Calu3 (cell line): ENCODE results near the gene WNT7B. TPM values are rescaled to one million over a fixed set of nuclear protein-coding genes. Genes with fewer than 3 reads are reported as not detected.

ENCODE experiments used
- BruUV-seq: library from RNA; stranded (reverse); fragments of 400-500 nt; replicated peaks from 2 replicates; lab custom pipeline; 2021; lab: Mats Ljungman, UMichigan
- CTCF ChIA-PET: fragments of 300-600 bp; sonication (Branson Sonifier 250); formaldehyde crosslinking; loops from one replicate; lab custom pipeline; 2022; ENCODE audit warnings: antibody characterized with exemption; lab: Charles Lee
- DNase-seq: peaks from one replicate; pipeline ENCODE4 v3.0.0; 2022
- H3K27ac Mint-ChIP-seq: one replicate; pipeline ENCODE4 v1.8.0; 2022; ENCODE audit warnings: mixed read lengths; ENCODE audit not compliant: unreplicated experiment
- H3K27me3 Mint-ChIP-seq: one replicate; pipeline ENCODE4 v1.8.0; 2022; ENCODE audit warnings: mixed read lengths; ENCODE audit not compliant: unreplicated experiment
- H3K36me3 Mint-ChIP-seq: one replicate; pipeline ENCODE4 v1.8.0; 2022; ENCODE audit warnings: mild to moderate bottlenecking, moderate library complexity, mixed read lengths; ENCODE audit not compliant: insufficient read depth, unreplicated experiment
- H3K4me1 Mint-ChIP-seq: one replicate; pipeline ENCODE4 v1.8.0; 2022; ENCODE audit warnings: mild to moderate bottlenecking, low read depth, mixed read lengths; ENCODE audit not compliant: unreplicated experiment
- H3K4me3 Mint-ChIP-seq: one replicate; pipeline ENCODE4 v1.8.0; 2022; ENCODE audit warnings: mild to moderate bottlenecking, low read depth, moderate library complexity, mixed read lengths; ENCODE audit not compliant: unreplicated experiment
- H3K9me3 Mint-ChIP-seq: one replicate; pipeline ENCODE4 v1.8.0; 2022; ENCODE audit warnings: low read depth, mixed read lengths; ENCODE audit not compliant: unreplicated experiment
- CTCF ChIP-seq: fragments of 200-600 bp; IDR thresholded peaks from one replicate; pipeline ENCODE4 v1.8.0; 2022; ENCODE audit warnings: antibody characterized with exemption; ENCODE audit not compliant: unreplicated experiment
- intact Hi-C: fragments of 100-400 bp; cut with micrococcal nuclease; formaldehyde crosslinking; loops from one replicate; pipeline ENCODE4 v1.10.0; 2022; ENCODE audit not compliant: unreplicated experiment
- total RNA-seq: library from RNA; stranded (reverse); gene quantifications from 2 replicates; pipeline ENCODE4 v1.2.3, GENCODE V29; 2022

Gene WNT7B
- total RNA-seq, 1 experiment from 2014 or later, result 100.0 TPM

- intact Hi-C loops, result no loop called here
- H3K27ac Mint-ChIP-seq, result no peak overlapping the region
- peaks cover 23% of the 10 kb centered on the region for H3K4me1 Mint-ChIP-seq
- DNase-seq, result no peak
- H3K9me3 Mint-ChIP-seq, result no peaks in the 10 kb centered on the region
- H3K27me3 Mint-ChIP-seq, result peaks cover 1% of the 10 kb centered on the region
- H3K36me3 Mint-ChIP-seq, result peaks cover 17% of the 10 kb centered on the region
- no TSS peak for BruUV-seq
- TF ChIP-seq CTCF, result no peak
- H3K4me3 Mint-ChIP-seq, result no peak overlapping the region
- CTCF ChIA-PET, result no interaction called here
These were observed 91.0 kb downstream of the WNT7B start for GRCh38 chr22:45885941-45886395.

GRCh38 chr22:45885171-45885840 is 91.7 kb downstream of the WNT7B start:
- Mint-ChIP-seq H3K4me3 (no peak overlapping the region), H3K36me3 (peaks cover 17% of the 10 kb centered on the region), H3K4me1 (peaks cover 23% of the 10 kb centered on the region), H3K27ac (no peak overlapping the region), H3K9me3 (no peaks in the 10 kb centered on the region), H3K27me3 (peaks cover 8% of the 10 kb centered on the region)
- CTCF ChIA-PET, result no interaction called here
- DNase-seq, result no peak
- intact Hi-C loops, result no loop called here
- BruUV-seq, result no TSS peak
- no peak for TF ChIP-seq CTCF

GRCh38 chr22:45884201-45885062 is 92.5 kb downstream of the WNT7B start:
- TF ChIP-seq CTCF, result no peak
- H3K27ac Mint-ChIP-seq, result no peak overlapping the region
- DNase-seq, result no peak
- intact Hi-C loops, result no loop called here
- H3K4me1 Mint-ChIP-seq, result peaks cover 23% of the 10 kb centered on the region
- H3K36me3 Mint-ChIP-seq, result peaks cover 17% of the 10 kb centered on the region
- H3K9me3 Mint-ChIP-seq, result no peaks in the 10 kb centered on the region
- CTCF ChIA-PET, result no interaction called here
- no peak overlapping the region for H3K4me3 Mint-ChIP-seq
- H3K27me3 Mint-ChIP-seq, result peaks cover 16% of the 10 kb centered on the region
- no TSS peak for BruUV-seq

GRCh38 chr22:45883811-45884170 is 93.2 kb downstream of the WNT7B start:
- BruUV-seq, result no TSS peak
- CTCF ChIA-PET, result no interaction called here
- no peak overlapping the region for H3K4me3 Mint-ChIP-seq

More at GRCh38 chr22:45883811-45884170, 93.2 kb downstream of the WNT7B start:
- no peaks in the 10 kb centered on the region for H3K9me3 Mint-ChIP-seq
- H3K4me1 Mint-ChIP-seq, result peaks cover 23% of the 10 kb centered on the region
- no peak overlapping the region for H3K27ac Mint-ChIP-seq
- intact Hi-C loops, result no loop called here
- peaks cover 17% of the 10 kb centered on the region for H3K36me3 Mint-ChIP-seq
- peaks cover 22% of the 10 kb centered on the region for H3K27me3 Mint-ChIP-seq
- TF ChIP-seq CTCF, result no peak
- DNase-seq, result no peak
